Endothelial cell of umbilical vein (primary cell): Measurements from ENCODE around the gene HIVEP1. TPM values are rescaled to one million over a fixed set of nuclear protein-coding genes. Genes with fewer than 3 reads are reported as not detected.

Source experiments
- BruUV-seq: library from RNA; stranded (reverse); fragments of 400-500 nt; replicated peaks from 2 replicates; lab custom pipeline; 2021; lab: Mats Ljungman, UMichigan
- CTCF ChIA-PET: fragments of 300-600, 350-600 bp; sonication (Branson Sonifier 250); formaldehyde crosslinking; loops from one replicate; lab custom pipeline; 2021; ENCODE audit warnings: antibody characterized with exemption, inconsistent platforms; lab: Charles Lee
- POLR2A ChIA-PET: fragments of 300-600, 350-600 bp; sonication (Branson Sonifier 250); formaldehyde crosslinking; loops from one replicate; lab custom pipeline; 2021; ENCODE audit warnings: antibody characterized with exemption, inconsistent platforms; lab: Charles Lee
- DNase-seq: peaks from one replicate; pipeline ENCODE4 v3.0.0-alpha.2; 2011; ENCODE audit warnings: low read depth, low spot score
- FAIRE-seq: peaks from 2 replicates; lab custom pipeline; 2011; peaks lifted over from hg19 to GRCh38; lab: Jason Lieb, UNC
- H2AFZ ChIP-seq: 2 replicates; pipeline ENCODE4 v1.6.0; 2012; ENCODE audit warnings: low read depth, low read length, control low read depth, inconsistent platforms
- H3K27ac ChIP-seq: 2 replicates; pipeline ENCODE4 v1.5.1; 2011; ENCODE audit warnings: low read depth, mild to moderate bottlenecking, control low read depth, low read length, moderate library complexity; ENCODE audit not compliant: insufficient read depth
- H3K27me3 ChIP-seq, 2 experiments: 2 replicates each; pipeline versions ENCODE4 v1.6.0 to v1.6.1; 2011; ENCODE audit warnings: low read length in 2 of 2, mixed read lengths in 1 of 2; ENCODE audit not compliant: control insufficient read depth in 2 of 2, insufficient read depth in 2 of 2
- H3K36me3 ChIP-seq, 2 experiments: 2 replicates in 1 of 2; 3 replicates in 1 of 2; pipeline ENCODE4 v1.5.1; 2011; ENCODE audit warnings: low read length in 2 of 2, mild to moderate bottlenecking in 1 of 2, moderate library complexity in 1 of 2; ENCODE audit not compliant: control insufficient read depth in 2 of 2, insufficient read depth in 2 of 2; ENCODE audit errors: extremely low read depth in 1 of 2
- H3K4me1 ChIP-seq: 3 replicates; pipeline ENCODE4 v1.5.1; 2011; ENCODE audit warnings: mild to moderate bottlenecking, low read length; ENCODE audit not compliant: control insufficient read depth, insufficient read depth; ENCODE audit errors: extremely low read depth
- H3K4me2 ChIP-seq: 2 replicates; pipeline ENCODE4 v1.6.1; 2011; ENCODE audit warnings: low read length, control low read depth, mixed read lengths; ENCODE audit not compliant: insufficient read depth
- H3K4me3 ChIP-seq, 3 experiments: fragments of 200-600 bp in 1 of 3; sonication (generic), shearing (Covaris generic) in 1 of 3; replicated peaks in 1 of 3; 2 replicates each; pipeline ENCODE4 v1.5.1; 2011 to 2016; ENCODE audit warnings: control low read depth in 3 of 3, low read length in 3 of 3, mild to moderate bottlenecking in 2 of 3, inconsistent platforms in 1 of 3, low read depth in 1 of 3, moderate library complexity in 1 of 3; ENCODE audit not compliant: insufficient read depth in 1 of 3
- H3K79me2 ChIP-seq: 2 replicates; pipeline ENCODE4 v1.6.0; 2012; ENCODE audit warnings: low read length, inconsistent platforms; ENCODE audit not compliant: control insufficient read depth, insufficient read depth
- H3K9ac ChIP-seq: replicated peaks from 2 replicates; pipeline ENCODE3; 2011; ENCODE audit warnings: low read length, control low read depth; ENCODE audit not compliant: insufficient read depth; ENCODE audit errors: extremely low read depth
- H3K9me1 ChIP-seq: replicated peaks from 3 replicates; pipeline ENCODE4 v1.6.0; 2011; ENCODE audit warnings: mild to moderate bottlenecking, low read length; ENCODE audit not compliant: control insufficient read depth, insufficient read depth; ENCODE audit errors: extremely low read depth
- H3K9me3 ChIP-seq: replicated peaks from 2 replicates; pipeline ENCODE4 v1.5.1; 2012; ENCODE audit warnings: low read length, inconsistent platforms; ENCODE audit not compliant: control insufficient read depth, insufficient read depth
- H4K20me1 ChIP-seq: replicated peaks from 2 replicates; pipeline ENCODE3; 2011; ENCODE audit warnings: mild to moderate bottlenecking, low read length; ENCODE audit not compliant: control insufficient read depth, insufficient read depth; ENCODE audit errors: extremely low read depth
- CTCF ChIP-seq, 2 donors: IDR thresholded peaks; 1 replicate in 1 of 2; 2 replicates in 1 of 2; pipeline ENCODE4 v1.5.1; 2011; ENCODE audit warnings: low read length in 2 of 2, mild to moderate bottlenecking in 2 of 2, moderate library complexity in 2 of 2, control low read depth in 1 of 2, inconsistent platforms in 1 of 2, low read depth in 1 of 2; ENCODE audit not compliant: insufficient read depth in 1 of 2; ENCODE audit errors: extremely low read depth in 1 of 2
- FOS ChIP-seq: IDR thresholded peaks from 2 replicates; pipeline ENCODE4 v1.6.1; 2011; ENCODE audit warnings: mild to moderate bottlenecking, low read length, moderate library complexity, borderline replicate concordance; ENCODE audit not compliant: insufficient read depth
- GATA2 ChIP-seq: IDR thresholded peaks from 2 replicates; pipeline ENCODE4 v1.7.0; 2011; ENCODE audit warnings: low read depth, mild to moderate bottlenecking, moderate library complexity, mixed read lengths, low read length; ENCODE audit not compliant: insufficient read length, insufficient read depth
- JUN ChIP-seq: IDR thresholded peaks from 2 replicates; pipeline ENCODE4 v1.6.1; 2011; ENCODE audit warnings: borderline replicate concordance, low read depth; ENCODE audit not compliant: insufficient read length, insufficient read depth
- MAX ChIP-seq: IDR thresholded peaks from 2 replicates; pipeline ENCODE4 v1.6.1; 2011; ENCODE audit not compliant: insufficient read depth, insufficient read length
- MYC ChIP-seq: IDR thresholded peaks from one replicate; pipeline ENCODE4 v1.6.1; 2011; ENCODE audit warnings: mild to moderate bottlenecking, low read depth, low read length
- POLR2AphosphoS5 ChIP-seq: IDR thresholded peaks from 2 replicates; pipeline ENCODE4 v1.6.1; 2012; ENCODE audit warnings: low read depth, mild to moderate bottlenecking, control low read depth, low read length, moderate library complexity; ENCODE audit not compliant: insufficient read depth
- dilution Hi-C: fragments of 300-500 bp; cut with MboI; formaldehyde crosslinking; loops from one replicate; pipeline ENCODE4 v1.15.0; 2019; ENCODE audit warnings: low sequenced_read_pairs; ENCODE audit not compliant: extremely low pct_ligation_motif_present
- intact Hi-C: fragments of 100-400 bp; cut with micrococcal nuclease; formaldehyde crosslinking; loops from one replicate; pipeline ENCODE4 v1.10.0; 2022
- polyA plus RNA-seq, 4 experiments: library from polyadenylated mRNA; depleted of rRNA in 3 of 4; stranded (reverse) in 3 of 4; unstranded in 1 of 4; fragments of >200 nt; gene quantifications; 2 replicates each; pipeline versions ENCODE4 v1.2.1 to v1.2.3, GENCODE V29; 2011 to 2012; ENCODE audit warnings: missing spikeins in 1 of 4
- total RNA-seq: library from RNA; stranded (reverse); gene quantifications from 2 replicates; pipeline ENCODE4 v1.2.3, GENCODE V29; 2021

Gene HIVEP1
- total and polyA plus RNA-seq, 2 donors (not counting 3 experiments of a cell fraction or from before 2014, with no cell fraction given) = 33.5 to 49.2 TPM

GRCh38 chr6:12165297-12165696, 153.2 kb downstream of the HIVEP1 start:
- Histone ChIP-seq H3K36me3 (peaks cover 11 to 17% of the 10 kb centered on the region in 2 experiments), H3K27ac (no peak overlapping the region), H3K27me3 (no peaks in the 10 kb centered on the region), H3K9me3 (no peaks in the 10 kb centered on the region), H3K9ac (no peak overlapping the region), H3K79me2 (no peaks in the 10 kb centered on the region), H3K4me1 (no peaks in the 10 kb centered on the region), H2AFZ (no peak overlapping the region), H3K9me1 (no peaks in the 10 kb centered on the region), H3K4me2 (no peak overlapping the region), H4K20me1 (no peaks in the 10 kb centered on the region), H3K4me3 (no peak overlapping the region)
- DNase-seq = no peak
- CTCF ChIA-PET = no interaction called here
- TF ChIP-seq JUN (no peak), MAX (no peak), FOS (no peak), CTCF (IDR thresholded peaks at IDR 0.05; ENCODE audit: extremely low read depth in 1 of 2, insufficient read depth in 1 of 2, low read depth in 1 of 2, low read length in 2 of 2) (no peak)
- dilution Hi-C loops = no loop called here
- intact Hi-C loops = no loop called here
- POLR2A ChIA-PET = no interaction called here
- FAIRE-seq = no peak
- no TSS peak for BruUV-seq

- Histone ChIP-seq H3K36me3 (peaks cover 11 to 17% of the 10 kb centered on the region in 2 experiments), H3K9ac (no peak overlapping the region), H3K9me3 (no peaks in the 10 kb centered on the region), H2AFZ (no peak overlapping the region), H3K27me3 (no peaks in the 10 kb centered on the region), H4K20me1 (no peaks in the 10 kb centered on the region), H3K27ac (no peak overlapping the region), H3K4me2 (no peak overlapping the region), H3K9me1 (no peaks in the 10 kb centered on the region), H3K79me2 (no peaks in the 10 kb centered on the region), H3K4me1 (no peaks in the 10 kb centered on the region), H3K4me3 (no peak overlapping the region)
- TF ChIP-seq CTCF (IDR thresholded peaks at IDR 0.05; ENCODE audit: extremely low read depth in 1 of 2, insufficient read depth in 1 of 2, low read depth in 1 of 2, low read length in 2 of 2) (no peak), GATA2 (peak; percentile 51), POLR2AphosphoS5 (no peak), MYC (no peak), MAX (no peak), JUN (no peak)
- DNase-seq (no peak), FAIRE-seq (no peak)
- POLR2A ChIA-PET = no interaction called here
- intact Hi-C loops = no loop called here
- dilution Hi-C loops = no loop called here
- CTCF ChIA-PET = interaction anchor here (1.2 kb wide), 1 partner anchor 68 kb away, joined by 3 read pairs; no protein-coding TSS in a partner anchor
- no TSS peak for BruUV-seq
Observed at GRCh38 chr6:12165722-12166280, 153.7 kb downstream of the HIVEP1 start.
